HG02981 (cell line): Measurements from ENCODE around the gene STAT2.

Experiments used
- ATAC-seq: cut with Tn5 transposase; IDR thresholded peaks from one replicate; pipeline ENCODE4 v1.9.1; 2021; ENCODE audit warnings: mild to moderate bottlenecking, moderate library complexity; ENCODE audit not compliant: unreplicated experiment

STAT2 gene

DNA sequence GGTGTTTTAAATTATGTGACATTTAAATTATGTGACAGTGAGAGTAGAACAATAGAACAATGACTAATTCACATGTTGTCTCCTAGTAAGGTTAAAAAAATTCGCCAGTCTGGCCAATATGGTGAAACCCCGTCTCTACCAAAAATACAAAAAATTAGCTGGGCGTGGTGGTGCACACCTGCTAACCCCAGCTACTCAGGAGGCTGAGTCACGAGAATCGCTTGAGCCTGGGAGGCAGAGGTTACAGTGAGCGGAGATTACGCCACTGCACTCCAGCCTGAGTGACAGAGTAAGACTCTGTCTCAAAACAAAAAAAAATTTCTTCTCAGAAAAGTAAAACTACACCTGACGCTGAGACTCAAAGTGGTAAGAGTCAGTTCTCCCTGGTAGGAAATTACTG lies 62.5 kb downstream of the STAT2 start:
- no peak for ATAC-seq

DNA sequence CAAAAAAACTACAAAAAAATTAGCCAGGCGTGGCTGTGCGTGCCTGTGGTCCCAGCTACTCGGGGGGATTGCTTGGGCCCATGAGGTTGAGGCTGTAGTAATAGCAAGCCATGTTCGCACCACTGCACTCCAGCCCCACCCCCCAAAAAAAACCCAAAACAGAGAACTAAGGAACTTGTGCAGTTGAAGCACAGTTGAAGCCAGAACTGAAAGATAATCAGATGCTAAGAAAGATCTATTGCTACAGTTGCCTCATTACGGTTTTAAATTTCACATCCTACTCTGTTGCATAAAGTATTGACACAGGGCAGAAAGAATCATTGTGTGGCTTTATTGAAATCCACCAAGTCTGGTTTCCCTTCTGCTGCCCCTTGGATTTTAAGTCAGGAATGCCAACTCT lies 63.6 kb downstream of the STAT2 start:
- no peak for ATAC-seq

DNA sequence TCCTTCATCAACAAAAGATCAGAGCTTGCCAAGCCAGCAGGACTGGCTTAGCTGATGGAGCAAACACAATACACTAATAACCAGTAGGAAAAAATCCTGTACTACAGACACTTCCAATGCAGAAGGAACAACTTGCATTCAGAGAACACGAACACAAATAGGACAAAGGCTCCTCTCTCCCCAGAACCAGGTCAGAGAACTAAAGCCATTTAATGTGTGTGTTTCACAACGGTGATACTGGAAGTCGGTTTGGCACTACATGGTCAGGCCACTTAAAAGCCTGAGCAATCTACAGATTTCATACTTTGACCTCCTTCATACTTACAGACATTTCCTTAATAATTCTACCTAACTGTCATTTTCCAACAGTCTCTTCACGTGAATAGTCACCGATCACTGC lies 66.1 kb downstream of the STAT2 start:
- no peak for ATAC-seq
